GM19395 (cell line): ENCODE results near the gene AOPEP.
"Not testable (repeated sequence)": the region's sequence is repeated elsewhere in the genome, so short reads cannot be mapped to it uniquely, and the experiment has no call there.

Experiments used
- ATAC-seq: cut with Tn5 transposase; IDR thresholded peaks from one replicate; pipeline ENCODE4 v1.9.1; 2021; ENCODE audit warnings: mild to moderate bottlenecking, moderate library complexity; ENCODE audit not compliant: unreplicated experiment

AOPEP gene

GRCh38 chr9:94812343-94812742 lies 85.8 kb downstream of the AOPEP start:
- no peak for ATAC-seq

GRCh38 chr9:94813379-94813778 lies 86.9 kb downstream of the AOPEP start:
- ATAC-seq: no peak

- no peak for ATAC-seq
Observed at GRCh38 chr9:94817291-94818177, 91.0 kb downstream of the AOPEP start.

- no peak for ATAC-seq
Observed at GRCh38 chr9:94818178-94818541, 91.7 kb downstream of the AOPEP start.

- no peak for ATAC-seq
Observed at GRCh38 chr9:94819161-94819687, 92.7 kb downstream of the AOPEP start.

- peak; percentile 91 for ATAC-seq
Observed at GRCh38 chr9:94821098-94821887, 94.8 kb downstream of the AOPEP start.

- ATAC-seq: no peak
Observed at GRCh38 chr9:94822273-94822672, 95.8 kb downstream of the AOPEP start.

- ATAC-seq: no peak
Observed at GRCh38 chr9:94823710-94824109, 97.2 kb downstream of the AOPEP start.

GRCh38 chr9:94824411-94824810 lies 97.9 kb downstream of the AOPEP start:
- ATAC-seq: no peak

- no peak for ATAC-seq
Observed at GRCh38 chr9:94824913-94825610, 98.6 kb downstream of the AOPEP start.

GRCh38 chr9:94825611-94825958 lies 99.1 kb downstream of the AOPEP start:
- ATAC-seq: no peak

- ATAC-seq: no peak
Observed at GRCh38 chr9:94826044-94826443, 99.5 kb downstream of the AOPEP start.

GRCh38 chr9:94826644-94827410 lies 100.3 kb downstream of the AOPEP start:
- no peak for ATAC-seq

- no peak for ATAC-seq
Observed at GRCh38 chr9:94827584-94828304, 101.2 kb downstream of the AOPEP start.

GRCh38 chr9:94829380-94830070 lies 103.0 kb downstream of the AOPEP start:
- ATAC-seq: no peak

GRCh38 chr9:94830071-94830604 lies 103.6 kb downstream of the AOPEP start:
- ATAC-seq: not testable (repeated sequence)

GRCh38 chr9:94833802-94834201 lies 107.3 kb downstream of the AOPEP start:
- no peak for ATAC-seq

- ATAC-seq: no peak
Observed at GRCh38 chr9:94837404-94837803, 110.9 kb downstream of the AOPEP start.

GRCh38 chr9:94839398-94839797 lies 112.9 kb downstream of the AOPEP start:
- no peak for ATAC-seq
